ENCODE measurements around the gene DTX1.

Gene DTX1

DNA sequence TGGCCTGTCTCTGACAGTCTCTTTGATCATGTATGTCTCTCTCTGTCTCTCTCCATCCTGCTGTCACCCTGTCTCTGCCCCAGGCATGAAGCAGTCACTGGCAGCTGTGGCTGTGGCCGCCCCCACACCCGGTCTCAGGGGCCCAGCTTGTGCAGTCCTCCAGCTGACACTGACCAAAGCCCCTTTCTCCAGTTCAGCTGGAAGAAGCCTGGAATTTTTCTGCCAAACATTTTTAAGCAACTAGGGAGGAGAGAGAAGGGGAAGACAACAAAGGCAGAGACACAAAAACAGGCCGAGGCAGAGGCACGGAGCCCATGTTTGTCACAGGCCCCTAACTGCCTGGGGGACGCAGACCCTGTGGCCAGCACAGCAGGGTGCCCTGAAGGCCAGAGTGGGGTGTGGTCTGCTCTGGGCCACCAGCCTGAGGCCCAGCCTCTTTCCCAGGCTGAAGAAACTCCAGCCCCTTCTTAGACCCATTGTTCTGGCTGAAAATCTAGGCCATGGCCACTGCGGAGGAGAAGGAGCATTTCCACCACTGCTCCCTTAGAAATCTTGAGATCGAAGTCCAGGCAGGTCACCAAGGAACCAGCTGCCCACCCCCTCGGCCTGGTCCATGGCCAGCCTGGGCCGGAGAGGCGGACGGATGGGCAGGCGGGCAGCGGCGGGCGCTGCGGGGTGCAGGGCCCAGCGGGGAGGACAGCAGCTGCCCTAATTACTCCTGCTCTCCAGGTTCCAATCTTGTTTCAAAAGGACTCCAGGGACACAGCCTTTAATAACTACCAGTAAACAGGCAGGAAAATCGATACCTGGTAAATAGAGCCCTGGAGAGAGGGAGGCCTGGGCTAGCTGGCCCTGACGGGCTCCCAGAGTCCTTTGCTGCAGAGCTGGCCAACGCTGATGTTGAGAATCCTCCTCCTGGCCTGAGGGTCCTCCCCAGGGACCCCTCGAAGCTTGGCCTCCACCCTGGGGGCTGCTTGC, 14.9 kb downstream of the DTX1 start:
- DNase-seq (ENCODE audit: low spot score): no peak

DNA sequence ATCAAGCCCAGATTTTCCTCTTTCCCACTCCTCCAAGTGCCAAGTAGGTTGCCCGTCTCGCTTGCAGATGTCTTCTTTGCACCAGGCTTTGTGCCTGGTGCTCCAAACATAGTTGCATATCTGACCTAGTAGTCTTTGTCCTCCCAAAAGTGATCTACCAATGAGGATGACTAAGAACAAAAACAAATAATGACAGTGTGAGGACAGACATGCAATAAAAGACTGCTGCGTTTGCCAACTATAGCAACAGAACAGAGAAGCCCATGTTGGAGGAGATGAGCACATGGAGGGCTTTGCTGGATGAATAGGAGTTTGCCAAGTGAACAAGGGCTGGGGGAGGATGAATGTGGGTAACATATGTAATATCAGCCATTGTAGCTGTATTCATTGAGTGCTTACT, 15.6 kb downstream of the DTX1 start:
- no peak for DNase-seq (ENCODE audit: low spot score)

DNA sequence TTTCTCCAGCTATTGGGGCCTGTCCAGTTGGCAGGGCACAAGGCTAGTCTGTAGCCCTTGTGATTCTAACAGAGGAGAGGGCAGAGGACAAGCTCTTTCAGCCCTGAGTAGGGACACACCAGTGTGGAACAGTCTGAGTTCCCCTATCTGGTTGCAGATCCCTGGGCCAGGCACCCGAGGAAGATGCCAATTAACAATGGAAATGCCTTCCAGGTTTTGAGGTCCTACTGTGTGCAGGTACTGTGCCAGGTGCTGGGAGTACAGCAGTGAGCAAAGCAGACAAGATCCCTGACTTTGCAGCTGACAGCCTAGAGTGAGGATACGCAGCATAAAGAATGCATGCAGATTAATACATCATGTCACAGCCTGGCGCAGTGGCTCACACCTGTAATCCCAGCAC, 17.1 kb downstream of the DTX1 start:
- DNase-seq (ENCODE audit: low spot score): no peak

DNA sequence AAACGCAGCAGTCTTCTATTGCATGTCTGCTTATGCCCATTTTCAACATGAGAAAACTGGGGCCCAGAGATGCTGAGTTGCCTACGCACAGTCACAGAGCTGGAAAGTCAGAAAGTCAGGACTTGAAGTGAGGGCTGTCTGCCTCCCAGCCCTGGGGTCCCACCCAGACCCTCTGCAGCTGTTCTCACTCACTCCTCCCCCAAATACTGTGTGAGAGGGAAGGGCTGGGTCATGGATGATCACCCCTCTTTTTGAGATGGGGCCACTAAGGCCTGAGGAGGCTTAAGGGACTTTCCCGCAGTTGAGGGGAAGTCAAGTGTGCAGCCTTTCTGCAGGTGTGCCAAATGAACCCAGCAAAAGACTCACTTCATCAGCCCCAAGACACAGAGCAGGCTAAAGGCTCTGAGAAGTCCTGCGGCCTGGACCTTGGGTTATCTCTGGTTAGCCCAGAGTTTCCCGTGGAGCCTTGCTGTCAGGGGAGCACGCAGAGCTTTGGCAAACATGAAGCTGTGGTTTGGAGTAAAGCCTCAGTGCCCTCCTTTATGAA, 18.7 kb downstream of the DTX1 start:
- DNase-seq (ENCODE audit: low spot score): no peak

DNA sequence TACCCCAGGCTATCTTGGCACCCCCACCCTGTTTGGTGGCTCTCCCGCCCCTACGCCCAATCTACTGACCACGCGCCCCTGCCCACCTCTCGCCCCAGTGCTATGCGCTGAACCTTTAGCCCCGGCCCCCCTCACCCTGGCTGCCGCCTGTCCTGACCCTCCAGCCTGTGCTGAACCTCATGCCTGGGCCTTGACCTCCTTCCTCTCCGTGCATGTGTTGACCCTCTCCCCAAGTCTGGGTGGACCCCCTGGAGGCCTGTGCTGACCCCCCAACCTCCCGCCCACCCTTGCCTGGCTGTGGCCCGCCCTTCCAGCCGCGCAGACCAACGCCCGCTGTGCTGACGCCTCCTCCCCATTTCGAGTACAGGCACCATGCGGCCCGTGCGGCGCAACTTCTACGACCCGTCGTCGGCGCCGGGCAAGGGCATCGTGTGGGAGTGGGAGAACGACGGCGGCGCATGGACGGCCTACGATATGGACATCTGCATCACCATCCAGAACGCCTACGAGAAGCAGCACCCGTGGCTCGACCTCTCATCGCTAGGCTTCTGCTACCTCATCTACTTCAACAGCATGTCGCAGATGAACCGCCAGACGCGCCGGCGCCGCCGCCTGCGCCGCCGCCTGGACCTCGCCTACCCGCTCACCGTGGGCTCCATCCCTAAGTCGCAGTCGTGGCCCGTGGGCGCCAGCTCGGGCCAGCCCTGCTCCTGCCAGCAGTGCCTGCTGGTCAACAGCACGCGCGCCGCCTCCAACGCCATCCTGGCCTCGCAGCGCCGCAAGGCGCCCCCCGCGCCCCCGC, 20.7 kb downstream of the DTX1 start:
- DNase-seq (ENCODE audit: low spot score): no peak

DNA sequence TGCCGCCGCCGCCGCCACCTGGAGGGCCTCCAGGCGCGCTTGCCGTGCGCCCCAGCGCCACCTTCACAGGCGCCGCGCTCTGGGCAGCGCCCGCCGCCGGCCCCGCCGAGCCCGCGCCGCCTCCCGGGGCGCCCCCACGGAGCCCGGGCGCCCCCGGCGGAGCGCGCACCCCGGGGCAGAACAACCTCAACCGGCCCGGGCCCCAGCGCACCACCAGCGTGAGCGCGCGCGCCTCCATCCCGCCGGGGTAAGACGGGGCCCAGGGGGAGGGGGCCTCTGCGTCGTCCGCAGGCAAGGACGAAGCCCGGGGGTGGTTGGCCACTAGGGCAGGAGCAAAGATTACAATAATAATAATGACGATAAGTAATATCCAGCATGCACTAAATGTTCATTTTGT, 21.3 kb downstream of the DTX1 start:
- DNase-seq (ENCODE audit: low spot score): no peak

DNA sequence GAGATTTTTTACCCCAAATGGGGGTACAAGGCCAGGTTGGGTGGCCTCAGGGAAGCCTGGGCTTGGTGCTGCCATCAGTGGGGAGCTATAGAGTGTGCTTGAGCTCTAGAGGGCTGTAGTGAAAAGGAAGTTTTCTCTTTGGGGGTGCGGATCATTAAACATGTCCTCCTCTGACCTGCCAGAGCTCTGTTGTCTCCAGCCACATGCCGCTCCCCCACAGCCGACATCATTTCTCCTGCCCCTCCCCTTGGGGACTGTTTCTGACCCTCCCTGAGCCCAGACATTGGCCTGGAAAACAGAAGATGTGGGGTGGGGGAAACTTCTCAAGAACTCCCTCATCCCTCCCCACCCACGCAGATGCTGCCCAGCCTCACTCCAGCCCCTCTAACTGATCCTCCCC, 25.3 kb downstream of the DTX1 start:
- no peak for DNase-seq (ENCODE audit: low spot score)

DNA sequence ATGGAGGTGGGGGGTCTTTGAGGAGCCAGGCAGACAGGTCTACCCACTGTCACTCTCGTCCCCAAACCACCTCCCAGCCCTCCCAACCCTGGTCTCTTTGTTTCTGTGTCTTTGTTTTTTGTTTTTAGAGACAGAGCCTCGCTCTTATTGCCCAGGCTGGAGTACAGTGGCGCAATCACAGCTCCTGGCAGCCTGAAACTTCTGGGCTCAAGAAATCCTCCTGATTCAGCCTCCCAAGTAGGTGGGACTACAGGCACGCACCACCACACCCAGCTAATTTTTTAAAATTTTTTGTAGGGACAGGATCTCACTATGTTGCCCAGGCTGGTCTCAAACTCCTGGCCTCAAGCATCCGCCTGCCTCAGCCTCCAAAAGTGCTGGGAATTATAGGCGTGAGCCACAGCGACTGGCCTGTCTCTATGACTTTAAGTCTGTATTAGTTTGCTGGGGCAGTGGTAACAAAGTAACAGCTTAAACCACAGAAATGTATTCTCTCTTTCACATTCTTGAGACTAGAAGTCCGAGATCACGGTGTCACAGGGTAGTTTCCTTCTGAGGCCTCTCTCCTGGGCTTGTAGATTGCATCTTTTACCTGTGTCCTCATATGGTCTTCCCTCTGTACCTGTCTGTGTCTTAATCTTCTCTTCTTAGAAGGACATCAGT, 26.1 kb downstream of the DTX1 start:
- DNase-seq (ENCODE audit: low spot score): no peak

DNA sequence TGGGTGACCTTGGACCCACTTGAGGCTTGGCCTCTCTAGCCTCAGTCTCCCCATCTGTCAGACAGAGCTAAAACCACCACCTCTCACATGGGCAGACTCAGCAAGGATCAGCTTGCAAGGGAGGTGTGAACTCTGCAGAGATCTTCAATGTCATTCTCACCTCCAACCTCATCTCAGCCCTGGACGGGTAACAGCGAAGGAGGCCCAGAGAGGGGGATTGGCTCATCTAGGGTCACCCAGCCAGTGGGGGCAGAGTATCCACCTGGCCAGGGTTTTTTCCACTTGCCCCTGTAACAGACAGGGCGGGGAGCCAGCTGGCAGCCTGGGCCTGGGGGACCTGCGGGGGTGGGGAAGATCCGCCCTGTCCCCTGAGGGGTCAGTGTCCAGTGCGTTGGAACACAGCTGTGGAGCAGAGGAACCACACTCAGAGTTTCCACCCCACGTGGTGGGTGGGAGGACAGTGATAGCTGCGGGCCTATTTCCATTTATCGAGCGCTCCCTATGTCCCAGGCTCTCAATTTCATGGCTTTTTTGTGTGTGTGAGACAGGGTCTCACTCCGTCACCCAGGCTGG, 27.4 kb downstream of the DTX1 start:
- no peak for DNase-seq (ENCODE audit: low spot score)

DNA sequence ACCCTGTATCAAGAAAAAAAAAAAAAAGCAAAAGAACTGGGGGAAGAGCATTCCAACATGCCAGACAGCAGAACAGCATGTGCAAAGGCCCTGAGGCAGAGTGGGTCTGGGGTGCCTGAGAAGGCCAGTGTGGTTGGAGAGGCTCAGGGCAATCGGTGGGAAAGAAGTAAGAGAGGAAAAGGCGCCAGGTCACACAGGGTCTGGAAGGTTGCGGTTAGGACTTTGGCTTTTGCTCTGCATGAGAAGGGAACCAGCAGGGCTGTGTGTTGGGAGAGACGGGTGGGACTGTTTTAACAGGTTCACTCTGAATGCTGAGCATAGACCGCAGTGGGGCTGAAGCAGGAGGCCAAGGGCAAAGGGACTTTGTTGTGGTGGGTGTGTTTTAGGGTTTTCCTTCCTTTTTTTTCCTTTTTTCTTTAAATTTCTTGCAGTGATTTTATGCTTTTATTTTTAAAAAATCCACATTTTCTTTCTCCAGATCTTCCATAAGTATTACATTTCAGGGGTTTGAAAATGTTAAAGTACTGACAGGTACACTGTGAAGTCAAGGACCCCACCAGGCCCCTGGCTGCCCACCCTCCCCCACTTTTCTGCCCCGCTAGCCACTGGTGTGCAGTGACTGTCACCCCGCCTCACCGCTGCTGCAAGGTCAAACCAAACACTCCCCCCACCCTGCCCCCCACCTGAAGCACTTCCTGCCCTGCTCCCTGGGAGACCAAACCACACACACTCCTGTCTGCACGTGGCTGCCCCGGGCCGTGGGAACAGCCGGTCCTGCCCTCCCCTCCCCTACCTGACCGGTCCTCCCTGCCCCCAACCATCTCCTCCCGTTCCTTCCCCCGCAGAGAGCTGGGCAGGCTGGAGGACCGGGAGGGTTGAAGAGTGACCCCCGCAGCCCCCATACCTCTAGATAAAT, 30.0 kb downstream of the DTX1 start:
- no peak for DNase-seq (ENCODE audit: low spot score)

DNA sequence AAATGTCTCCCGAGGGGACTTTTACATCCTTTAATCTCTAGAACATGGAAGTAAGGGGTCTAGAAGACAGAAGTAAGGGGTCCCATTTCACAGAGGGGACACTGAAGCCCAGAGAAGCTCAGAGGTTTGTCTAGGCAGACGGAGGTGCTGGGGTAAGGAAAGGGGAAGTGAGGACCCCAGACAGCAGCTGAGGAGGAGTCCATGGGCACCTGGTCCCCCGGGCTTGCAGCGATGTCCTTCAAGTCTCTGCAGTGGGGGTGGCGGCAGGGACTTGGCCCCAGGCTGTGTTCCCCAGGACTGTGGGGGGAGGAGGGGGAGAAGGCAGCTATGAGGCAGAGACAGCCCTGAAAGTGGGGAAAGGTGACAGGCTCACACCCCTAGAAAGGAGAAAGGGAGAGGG, 30.7 kb downstream of the DTX1 start:
- no peak for DNase-seq (ENCODE audit: low spot score)

DNA sequence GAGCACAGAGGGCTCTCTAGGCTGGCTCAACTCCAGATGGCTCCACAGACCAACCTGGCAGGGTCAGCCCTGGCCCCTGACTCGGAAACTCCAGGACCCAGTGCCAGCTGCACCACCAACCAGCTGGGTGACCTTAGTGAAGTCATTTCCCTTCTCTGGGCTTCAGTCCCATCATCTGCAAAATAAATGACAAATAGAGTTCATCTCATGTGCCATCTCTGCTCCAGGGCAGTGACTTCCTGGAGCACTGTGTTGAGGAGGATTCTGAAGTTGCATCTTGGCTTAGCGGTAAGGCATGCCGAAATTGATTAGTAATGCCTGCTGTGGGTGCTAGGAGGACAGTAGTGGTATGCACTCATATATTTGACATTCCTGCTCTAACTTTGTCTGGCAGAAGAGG, 31.5 kb downstream of the DTX1 start:
- no peak for DNase-seq (ENCODE audit: low spot score)

DNA sequence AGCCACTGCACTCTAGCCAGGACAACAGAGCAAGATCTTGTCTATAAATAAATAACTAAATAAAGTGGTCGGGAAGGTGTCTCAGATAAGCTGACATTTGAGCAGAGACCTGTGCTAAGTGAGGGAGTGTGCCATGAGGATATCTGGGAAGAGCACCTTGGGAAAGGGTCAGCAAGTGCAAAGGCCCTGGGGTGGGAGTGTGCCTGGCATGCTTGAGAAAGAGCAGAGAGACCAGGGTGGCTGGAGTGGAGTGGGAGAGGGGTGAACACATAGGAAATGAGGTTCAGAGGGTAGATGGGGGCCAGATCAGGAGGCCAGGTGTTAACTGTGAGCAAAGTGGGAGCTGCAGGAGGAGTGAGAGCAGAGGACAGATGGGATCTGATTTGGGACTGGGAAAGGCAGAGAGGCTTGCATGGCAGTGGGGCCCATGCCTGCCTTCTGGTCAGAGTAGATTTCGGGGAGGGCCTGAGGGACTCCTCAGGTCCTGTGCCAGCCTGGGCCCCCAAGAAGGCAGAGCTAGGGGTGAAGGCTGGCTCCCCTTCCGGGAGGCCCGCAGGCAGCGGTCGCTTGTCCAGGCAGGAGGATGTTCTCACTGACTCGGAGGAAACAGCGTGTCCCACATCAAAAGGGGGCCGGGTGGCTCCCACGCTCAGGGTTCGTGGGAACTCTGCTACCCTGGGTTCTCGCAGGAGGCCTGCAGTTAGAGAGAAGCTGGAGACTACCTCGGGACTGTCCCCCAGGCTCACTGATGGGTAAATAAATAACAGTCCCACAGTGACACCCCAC, 32.6 kb downstream of the DTX1 start:
- DNase-seq (ENCODE audit: low spot score): no peak

DNA sequence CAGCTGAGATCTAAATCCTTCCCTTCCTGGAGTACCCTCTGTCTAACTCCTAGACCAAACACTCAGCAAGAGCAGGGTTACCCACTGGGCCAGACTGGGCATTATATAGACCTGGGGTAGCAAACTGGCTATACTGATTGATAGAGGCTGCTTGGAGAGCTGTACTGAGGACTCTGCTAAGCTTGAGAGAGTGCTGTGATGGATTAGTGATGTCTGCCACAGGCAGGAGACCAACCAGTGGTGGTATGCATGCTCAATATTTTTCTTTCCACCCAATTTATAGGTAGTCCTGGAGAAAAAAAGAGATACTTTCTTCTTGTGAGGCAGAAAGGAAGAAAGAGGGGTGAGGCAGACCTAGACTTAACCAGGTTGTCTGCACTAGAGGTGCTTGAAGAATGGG, 33.3 kb downstream of the DTX1 start:
- DNase-seq (ENCODE audit: low spot score): no peak

DNA sequence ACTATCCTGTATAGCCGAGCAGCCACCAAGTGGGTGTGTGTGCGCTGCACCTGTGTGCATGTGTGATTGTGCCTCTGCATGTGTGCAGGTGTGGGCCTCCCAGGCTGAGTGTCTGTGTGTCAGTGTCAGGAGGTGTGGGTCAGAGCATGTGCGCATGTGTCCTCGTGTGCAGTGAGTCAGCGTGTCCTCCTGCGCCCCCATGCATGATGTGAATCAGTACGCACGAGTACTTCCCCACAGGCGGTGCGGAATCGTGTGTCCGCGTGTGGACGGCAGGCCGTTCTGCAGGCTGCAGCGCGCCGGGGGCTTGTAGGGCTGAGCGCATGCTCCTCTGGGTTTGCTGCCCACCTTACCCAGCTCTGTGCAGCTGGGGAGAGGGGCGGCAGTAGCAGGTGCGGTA, 34.2 kb downstream of the DTX1 start:
- no peak for DNase-seq (ENCODE audit: low spot score)

DNA sequence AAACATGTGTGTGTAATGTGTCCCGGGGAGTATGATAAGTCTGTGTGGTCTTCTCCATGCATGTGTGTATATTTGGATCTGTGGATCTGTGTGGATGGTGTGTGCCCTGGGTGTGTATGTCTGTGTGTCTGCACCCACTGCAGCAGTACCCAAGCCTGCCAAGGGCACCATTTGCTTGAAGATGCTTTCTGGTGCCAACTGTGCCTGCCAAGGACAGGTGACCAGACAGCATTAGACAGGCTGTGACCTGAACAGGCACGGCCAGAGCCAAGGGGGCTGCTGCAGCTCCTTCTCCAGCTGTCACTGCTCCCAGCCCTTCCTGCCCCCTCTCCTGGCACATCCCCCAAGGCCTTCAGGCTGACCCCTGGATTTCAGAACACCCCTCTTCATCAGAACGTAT, 35.0 kb downstream of the DTX1 start:
- no peak for DNase-seq (ENCODE audit: low spot score)

DNA sequence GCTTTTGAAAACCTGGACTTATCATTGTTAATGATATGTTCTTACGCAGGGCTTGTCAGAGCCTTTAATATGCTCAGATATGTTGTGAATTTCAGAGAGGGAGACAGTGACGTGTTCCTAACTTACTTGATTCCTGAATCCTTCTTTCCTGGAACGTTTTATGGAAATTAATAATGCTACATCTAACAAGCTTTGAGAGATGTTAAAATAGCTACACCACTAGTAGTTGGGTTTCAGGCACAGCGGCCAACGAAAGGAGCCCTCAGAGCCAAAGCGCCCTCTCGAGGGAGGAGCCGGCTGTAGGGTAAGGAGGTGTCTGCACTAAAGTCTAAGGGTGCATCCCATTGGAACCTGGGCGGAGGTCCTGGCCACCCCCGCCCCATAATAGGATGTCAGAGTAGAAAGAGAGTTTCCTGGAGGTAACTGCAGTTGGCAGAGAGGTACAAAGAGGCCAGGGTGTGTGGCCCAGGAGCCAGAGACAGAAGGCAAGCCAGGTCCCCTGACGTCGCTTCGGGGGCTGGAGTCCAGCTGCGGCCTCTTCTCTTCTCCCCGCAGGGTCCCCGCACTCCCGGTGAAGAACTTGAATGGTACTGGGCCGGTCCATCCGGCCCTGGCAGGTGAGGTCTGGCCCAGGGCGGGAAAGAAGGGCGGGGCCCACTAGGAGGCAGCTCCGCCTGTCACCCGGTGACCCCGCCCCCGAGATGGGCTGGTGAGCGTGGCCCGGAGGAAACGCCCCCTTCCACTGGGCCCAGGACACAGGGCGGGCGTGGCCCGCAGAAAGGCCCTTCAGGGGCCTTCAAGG, 36.3 kb downstream of the DTX1 start:
- no peak for DNase-seq (ENCODE audit: low spot score)

DNA sequence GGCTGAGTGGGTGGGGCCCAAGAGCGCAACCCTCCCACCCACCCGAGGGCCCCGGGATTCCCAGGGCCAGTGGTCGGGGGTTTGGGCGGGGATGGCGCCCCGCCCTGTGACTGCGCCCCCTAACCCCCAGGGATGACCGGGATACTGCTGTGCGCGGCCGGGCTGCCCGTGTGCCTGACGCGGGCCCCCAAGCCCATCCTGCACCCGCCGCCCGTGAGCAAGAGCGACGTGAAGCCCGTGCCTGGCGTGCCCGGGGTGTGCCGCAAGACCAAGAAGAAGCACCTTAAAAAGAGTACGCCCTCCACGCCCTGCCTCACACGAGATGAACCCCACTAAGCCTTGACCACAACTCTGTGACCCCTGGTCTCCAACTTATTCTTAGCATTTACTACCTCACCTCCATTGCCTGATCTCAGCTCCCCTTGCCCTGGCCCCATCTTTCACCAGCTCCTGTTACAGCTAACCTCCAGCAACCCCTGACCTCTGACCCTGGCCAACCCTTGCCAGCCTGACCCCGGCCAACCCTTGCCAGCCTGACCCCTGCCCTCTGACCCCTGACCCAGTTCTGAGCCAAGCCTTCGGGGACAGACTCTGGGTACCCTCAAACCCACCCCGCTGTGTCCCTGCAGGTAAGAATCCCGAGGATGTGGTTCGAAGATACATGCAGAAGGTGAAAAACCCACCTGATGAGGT, 37.0 kb downstream of the DTX1 start:
- DNase-seq (ENCODE audit: low spot score): no peak

DNA sequence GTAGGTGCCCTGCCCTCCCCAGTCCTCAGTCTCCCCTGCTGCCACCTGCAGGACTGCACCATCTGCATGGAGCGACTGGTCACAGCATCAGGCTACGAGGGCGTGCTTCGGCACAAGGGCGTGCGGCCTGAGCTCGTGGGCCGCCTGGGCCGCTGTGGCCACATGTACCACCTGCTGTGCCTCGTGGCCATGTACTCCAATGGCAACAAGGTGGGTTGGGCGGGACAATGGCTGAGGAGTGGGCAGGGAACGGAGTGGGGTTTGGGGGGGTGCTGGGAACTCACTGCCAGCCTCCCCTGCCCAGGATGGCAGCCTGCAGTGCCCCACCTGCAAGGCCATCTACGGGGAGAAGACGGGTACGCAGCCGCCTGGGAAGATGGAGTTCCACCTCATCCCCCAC, 38.2 kb downstream of the DTX1 start:
- DNase-seq (ENCODE audit: low spot score): no peak
